ENCODE measurements around the gene PFN1. TPM values are rescaled to one million over a fixed set of nuclear protein-coding genes. Genes with fewer than 3 reads are reported as not detected.
"Not testable (repeated sequence)": the region's sequence is repeated elsewhere in the genome, so short reads cannot be mapped to it uniquely, and the experiment has no call there.

PFN1 gene
- total RNA-seq, 3 donors from 2014 or later (not counting 1 experiment from before 2014, with no cell fraction given) = 1,278 to 1,379 (median 1,308) TPM

GRCh38 chr17:4908711-4909496 lies 39.4 kb downstream of the PFN1 start:
- WGBS (ENCODE audit: insufficient coverage) = 31% methylated on average over 20 of the region's 20 CpGs
- Histone ChIP-seq H3K36me3 (ENCODE audit: control insufficient read depth, insufficient read depth, low read length) (no peaks in the 10 kb centered on the region), H3K27ac (ENCODE audit: low read length) (no peak overlapping the region), H3K4me1 (ENCODE audit: control insufficient read depth, insufficient read depth, low read length) (peaks cover 12% of the 10 kb centered on the region), H3K9me3 (ENCODE audit: control insufficient read depth, insufficient read depth, low read length) (no peaks in the 10 kb centered on the region), H3K4me3 (ENCODE audit: low read length) (no peak overlapping the region), H3K27me3 (ENCODE audit: control insufficient read depth, insufficient read depth, low read length) (no peaks in the 10 kb centered on the region)
- TF ChIP-seq, protein P1, sequence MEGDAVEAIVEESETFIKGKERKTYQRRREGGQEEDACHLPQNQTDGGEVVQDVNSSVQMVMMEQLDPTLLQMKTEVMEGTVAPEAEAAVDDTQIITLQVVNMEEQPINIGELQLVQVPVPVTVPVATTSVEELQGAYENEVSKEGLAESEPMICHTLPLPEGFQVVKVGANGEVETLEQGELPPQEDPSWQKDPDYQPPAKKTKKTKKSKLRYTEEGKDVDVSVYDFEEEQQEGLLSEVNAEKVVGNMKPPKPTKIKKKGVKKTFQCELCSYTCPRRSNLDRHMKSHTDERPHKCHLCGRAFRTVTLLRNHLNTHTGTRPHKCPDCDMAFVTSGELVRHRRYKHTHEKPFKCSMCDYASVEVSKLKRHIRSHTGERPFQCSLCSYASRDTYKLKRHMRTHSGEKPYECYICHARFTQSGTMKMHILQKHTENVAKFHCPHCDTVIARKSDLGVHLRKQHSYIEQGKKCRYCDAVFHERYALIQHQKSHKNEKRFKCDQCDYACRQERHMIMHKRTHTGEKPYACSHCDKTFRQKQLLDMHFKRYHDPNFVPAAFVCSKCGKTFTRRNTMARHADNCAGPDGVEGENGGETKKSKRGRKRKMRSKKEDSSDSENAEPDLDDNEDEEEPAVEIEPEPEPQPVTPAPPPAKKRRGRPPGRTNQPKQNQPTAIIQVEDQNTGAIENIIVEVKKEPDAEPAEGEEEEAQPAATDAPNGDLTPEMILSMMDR (IDR thresholded peaks at IDR 0.05) = peak; percentile 73
- intact Hi-C loops (cut with micrococcal nuclease) = loop anchor here (1.0 kb wide), 1 partner anchor 153 kb away; no protein-coding TSS in a partner anchor
- H3K27me3 Mint-ChIP-seq (ENCODE audit: low read depth in 2 of 2) = no peaks in the 10 kb centered on the region
- ATAC-seq (peak; percentile 95 to 100 (median 98)), DNase-seq (peak; percentile 71 to 84)
- no peak overlapping the region for H3K27ac Mint-ChIP-seq
- no peaks in the 10 kb centered on the region for H3K9me3 Mint-ChIP-seq
- H3K4me1 Mint-ChIP-seq = no peaks in the 10 kb centered on the region
- H3K4me3 Mint-ChIP-seq = no peak overlapping the region
- no peaks in the 10 kb centered on the region for H3K36me3 Mint-ChIP-seq

DNA sequence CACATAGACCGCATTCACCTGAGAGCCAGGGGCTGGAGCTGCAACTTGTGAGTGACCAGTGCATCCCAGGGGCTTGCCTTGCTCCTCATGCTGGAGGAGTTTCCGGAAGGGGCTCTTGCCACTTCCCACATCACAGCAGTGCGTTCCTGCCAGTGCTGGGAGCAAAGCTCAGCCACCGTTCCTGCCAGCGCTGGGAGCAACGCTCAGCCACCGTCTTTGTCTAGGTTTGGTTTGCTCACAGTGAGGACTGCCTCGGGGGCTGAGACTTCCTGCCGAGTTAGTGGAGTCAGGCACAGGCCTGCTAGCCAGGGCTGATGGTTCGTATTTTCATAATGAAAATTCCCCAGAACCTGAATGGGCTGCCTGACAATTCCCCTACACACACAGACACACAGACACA lies 40.0 kb downstream of the PFN1 start:
- no peaks in the 10 kb centered on the region for H3K27me3 ChIP-seq (ENCODE audit: control insufficient read depth, insufficient read depth, low read length)
- H3K9me3 ChIP-seq (ENCODE audit: control insufficient read depth, insufficient read depth, low read length) = no peaks in the 10 kb centered on the region
- peak in 1 of 2 donors; percentile 36 for DNase-seq
- TF ChIP-seq, protein P1 (IDR thresholded peaks at IDR 0.05) = no peak
- no peaks in the 10 kb centered on the region for H3K36me3 ChIP-seq (ENCODE audit: control insufficient read depth, insufficient read depth, low read length)
- no peak overlapping the region for H3K4me3 Mint-ChIP-seq
- no peaks in the 10 kb centered on the region for H3K27me3 Mint-ChIP-seq (ENCODE audit: low read depth in 2 of 2)
- 76% methylated on average over 10 of the region's 10 CpGs for WGBS (ENCODE audit: insufficient coverage)
- peaks cover 17% of the 10 kb centered on the region for H3K4me1 ChIP-seq (ENCODE audit: control insufficient read depth, insufficient read depth, low read length)
- no peaks in the 10 kb centered on the region for H3K9me3 Mint-ChIP-seq
- ATAC-seq = no peak
- intact Hi-C loops (cut with micrococcal nuclease) = no loop called here
- H3K36me3 Mint-ChIP-seq = no peaks in the 10 kb centered on the region
- no peak overlapping the region for H3K27ac ChIP-seq (ENCODE audit: low read length)
- H3K4me1 Mint-ChIP-seq = peaks cover 6% of the 10 kb centered on the region in 2 donors
- H3K27ac Mint-ChIP-seq = no peak overlapping the region
- H3K4me3 ChIP-seq (ENCODE audit: low read length) = no peak overlapping the region

DNA sequence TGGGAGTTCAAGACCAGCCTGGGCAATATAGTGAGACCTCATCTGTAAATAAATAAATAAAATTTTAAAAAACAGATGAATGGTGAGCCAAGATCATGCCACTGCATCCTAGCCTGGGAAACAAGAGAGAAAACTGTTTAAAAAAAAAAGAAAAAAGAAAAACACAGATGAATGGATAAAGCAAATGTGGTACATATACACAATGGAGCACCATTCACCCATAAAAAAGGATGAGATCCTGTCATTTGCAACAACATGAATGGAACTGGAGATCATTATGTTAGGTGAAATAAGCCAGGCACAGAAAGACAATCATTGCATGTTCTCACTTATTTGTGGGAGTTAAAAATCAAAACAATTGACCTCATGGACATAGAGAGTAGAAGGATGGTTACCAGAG lies 41.7 kb downstream of the PFN1 start:
- H3K9me3 ChIP-seq (ENCODE audit: control insufficient read depth, insufficient read depth, low read length); H3K9me3 Mint-ChIP-seq; H3K27ac Mint-ChIP-seq; H3K4me3 Mint-ChIP-seq; H3K36me3 Mint-ChIP-seq; H3K27me3 Mint-ChIP-seq (ENCODE audit: low read depth in 2 of 2); intact Hi-C loops (cut with micrococcal nuclease); H3K4me3 ChIP-seq (ENCODE audit: low read length); H3K27ac ChIP-seq (ENCODE audit: low read length); DNase-seq; H3K27me3 ChIP-seq (ENCODE audit: control insufficient read depth, insufficient read depth, low read length); ATAC-seq; H3K36me3 ChIP-seq (ENCODE audit: control insufficient read depth, insufficient read depth, low read length): not testable (repeated sequence)
- H3K4me1 Mint-ChIP-seq = peaks cover 18 to 19% of the 10 kb centered on the region in 2 donors
- peaks cover 34% of the 10 kb centered on the region for H3K4me1 ChIP-seq (ENCODE audit: control insufficient read depth, insufficient read depth, low read length)

DNA sequence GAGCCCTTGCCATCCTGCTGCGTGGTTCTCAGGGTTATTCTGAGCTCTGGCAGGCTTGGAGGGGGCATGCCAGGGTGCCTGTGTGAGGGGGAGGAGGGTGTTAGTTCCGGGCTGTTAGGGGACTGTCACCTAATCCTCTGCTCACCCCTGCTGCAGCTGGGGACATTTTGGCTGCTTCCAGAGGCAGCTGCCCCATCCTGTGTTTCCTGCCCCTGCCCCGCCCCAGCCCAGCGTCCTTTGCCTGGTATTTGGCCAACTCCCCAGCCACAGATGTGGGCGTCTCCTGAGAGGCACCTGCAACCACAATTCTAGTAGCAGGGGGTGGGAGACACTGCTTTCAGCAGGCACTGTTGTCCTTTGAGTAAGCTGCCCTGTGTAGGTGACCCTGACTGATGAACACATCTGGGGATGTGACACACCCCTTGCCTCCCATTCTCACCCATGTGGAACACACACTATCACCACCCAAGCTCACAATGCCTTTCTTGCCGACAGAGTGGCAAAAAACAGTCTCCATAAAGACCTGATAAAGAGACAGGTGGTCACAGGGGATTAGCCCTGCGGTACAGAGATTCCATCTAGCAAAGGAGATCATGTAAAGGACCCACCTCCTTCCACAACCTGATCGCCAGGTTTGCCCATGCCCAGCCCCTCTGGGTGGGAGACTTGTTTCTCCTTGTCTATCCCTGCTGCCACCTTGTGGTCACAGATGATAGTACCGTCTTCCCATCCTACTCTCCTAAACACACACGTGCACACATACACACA lies 45.1 kb downstream of the PFN1 start, which contains the start of gene CHRNE:
Gene CHRNE (minus strand): TSS at position 48 of the 768 bp plus-strand sequence. CDS start 35 bp downstream, at position 13.
- peaks cover 56% of the 10 kb centered on the region for H3K4me1 ChIP-seq (ENCODE audit: control insufficient read depth, insufficient read depth, low read length)
- H3K36me3 ChIP-seq (ENCODE audit: control insufficient read depth, insufficient read depth, low read length) = no peaks in the 10 kb centered on the region
- peak within 1 kb of the TSS; percentile 13 for H3K4me3 ChIP-seq (ENCODE audit: low read length)
- peak within 1 kb of the TSS; percentile 83 for H3K4me3 Mint-ChIP-seq
- H3K9me3 ChIP-seq (ENCODE audit: control insufficient read depth, insufficient read depth, low read length) = no peaks in the 10 kb centered on the region
- H3K9me3 Mint-ChIP-seq = no peaks in the 10 kb centered on the region
- intact Hi-C loops (cut with micrococcal nuclease) = loop anchor here (2.0 to 5.0 kb wide), 3 partner anchors 64 to 106 kb away; partner anchors contain the start of genes CAMTA2, PSMB6 and SPAG7
- H3K27ac Mint-ChIP-seq = peak within 1 kb of the TSS; percentile 93 to 94
- H3K4me1 Mint-ChIP-seq = peaks cover 37 to 41% of the 10 kb centered on the region in 2 donors
- DNase-seq (peak; percentile 64 to 92), ATAC-seq (peak; percentile 57 to 71 (median 57))
- TF ChIP-seq, protein P1 (IDR thresholded peaks at IDR 0.05) = peak; percentile 80
- no peaks in the 10 kb centered on the region for H3K27me3 Mint-ChIP-seq (ENCODE audit: low read depth in 2 of 2)
- 0% methylated on average over 10 of the region's 10 CpGs for WGBS (ENCODE audit: insufficient coverage)
- no peaks in the 10 kb centered on the region for H3K36me3 Mint-ChIP-seq
- peaks cover 10% of the 10 kb centered on the region for H3K27me3 ChIP-seq (ENCODE audit: control insufficient read depth, insufficient read depth, low read length)
- peak within 1 kb of the TSS; percentile 88 for H3K27ac ChIP-seq (ENCODE audit: low read length)
